ENCODE results near the gene BMS1. TPM values are rescaled to one million over a fixed set of nuclear protein-coding genes. Genes with fewer than 3 reads are reported as not detected.

The BMS1 gene
- total and polyA plus RNA-seq, 2 donors (not counting 3 experiments of a cell fraction or from before 2014, with no cell fraction given), result 2.8 to 23.4 TPM

DNA sequence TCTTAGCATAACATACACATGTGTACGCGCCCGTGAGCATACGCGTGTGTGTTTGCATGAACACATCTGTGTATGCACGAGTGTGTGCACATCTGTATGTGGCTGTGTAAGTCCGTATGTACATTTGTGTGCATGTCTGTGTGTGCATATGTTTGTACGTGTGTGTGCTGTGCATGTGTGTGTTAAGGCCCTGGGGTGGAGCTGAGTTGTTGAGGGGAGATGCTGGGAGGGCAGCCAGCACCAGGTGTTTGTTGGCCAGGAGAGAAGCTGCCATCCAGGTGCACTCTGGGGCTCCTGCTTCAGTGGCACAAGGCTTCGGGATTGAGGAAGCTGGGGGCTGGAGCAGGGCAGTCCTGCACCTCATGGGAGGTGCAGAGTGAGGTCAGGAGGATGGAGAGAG is 85.0 kb downstream of the BMS1 start:
- H3K4me1 ChIP-seq (ENCODE audit: control insufficient read depth, extremely low read depth, insufficient read depth, low read length), result peaks cover 2% of the 10 kb centered on the region
- CTCF ChIA-PET, result interaction anchor here (0.7 to 3.1 kb wide), 4 partner anchors 212 to 238 kb away, joined by 3 to 25 read pairs (median 6); no protein-coding TSS in a partner anchor
- dilution Hi-C loops (cut with MboI; ENCODE audit: extremely low pct_ligation_motif_present, low sequenced_read_pairs) (no loop called here), intact Hi-C loops (cut with micrococcal nuclease) (loop anchor here (2.0 to 5.0 kb wide), 2 partner anchors 335 to 595 kb away; no protein-coding TSS in a partner anchor)
- no peak overlapping the region for H3K9ac ChIP-seq (replicated peaks; ENCODE audit: extremely low read depth, insufficient read depth, low read length)
- no peaks in the 10 kb centered on the region for H3K36me3 ChIP-seq (ENCODE audit: control insufficient read depth in 2 of 2, extremely low read depth in 1 of 2, insufficient read depth in 2 of 2, low read length in 2 of 2)
- H3K4me2 ChIP-seq (ENCODE audit: insufficient read depth, low read length), result no peak overlapping the region
- no peaks in the 10 kb centered on the region for H4K20me1 ChIP-seq (replicated peaks; ENCODE audit: control insufficient read depth, extremely low read depth, insufficient read depth, low read length)
- FAIRE-seq (no peak), DNase-seq (ENCODE audit: low read depth, low spot score) (no peak)
- no peak overlapping the region for H3K27ac ChIP-seq (ENCODE audit: insufficient read depth, low read depth, low read length)
- no peak overlapping the region for H3K4me3 ChIP-seq (replicated peaks in 1 of 3; ENCODE audit: insufficient read depth in 1 of 3, low read depth in 1 of 3, low read length in 3 of 3)
- no peak overlapping the region for H2AFZ ChIP-seq (ENCODE audit: low read depth, low read length)
- POLR2A ChIA-PET, result no interaction called here
- TF ChIP-seq JUN (IDR thresholded peaks at IDR 0.05; ENCODE audit: borderline replicate concordance, insufficient read depth, insufficient read length, low read depth) (no peak), POLR2A (IDR thresholded peaks at IDR 0.05; ENCODE audit: low read depth, low read length) (no peak), FOS (IDR thresholded peaks at IDR 0.05; ENCODE audit: borderline replicate concordance, insufficient read depth, low read length) (no peak), MYC (IDR thresholded peaks at IDR 0.05; ENCODE audit: low read depth, low read length) (no peak), GATA2 (IDR thresholded peaks at IDR 0.05; ENCODE audit: insufficient read depth, insufficient read length, low read depth, low read length) (no peak), EZH2 (IDR thresholded peaks at IDR 0.05; ENCODE audit: borderline replicate concordance, low read depth, low read length, severe bottlenecking) (no peak), POLR2AphosphoS5 (IDR thresholded peaks at IDR 0.05; ENCODE audit: insufficient read depth, low read depth, low read length) (no peak)
- no TSS peak for BruUV-seq (replicated peaks)
- no peaks in the 10 kb centered on the region for H3K9me1 ChIP-seq (replicated peaks; ENCODE audit: control insufficient read depth, extremely low read depth, insufficient read depth, low read length)
- H3K27me3 ChIP-seq (ENCODE audit: control insufficient read depth in 2 of 2, insufficient read depth in 2 of 2, low read length in 2 of 2), result peaks cover 6 to 18% of the 10 kb centered on the region in 2 experiments
- no peaks in the 10 kb centered on the region for H3K9me3 ChIP-seq (replicated peaks; ENCODE audit: control insufficient read depth, insufficient read depth, low read length)
- H3K79me2 ChIP-seq (ENCODE audit: control insufficient read depth, insufficient read depth, low read length), result no peaks in the 10 kb centered on the region

GRCh38 chr10:42868530-42868929 is 85.9 kb downstream of the BMS1 start:
- Histone ChIP-seq H3K27ac (ENCODE audit: insufficient read depth, low read depth, low read length) (no peak overlapping the region), H3K4me2 (ENCODE audit: insufficient read depth, low read length) (no peak overlapping the region), H4K20me1 (replicated peaks; ENCODE audit: control insufficient read depth, extremely low read depth, insufficient read depth, low read length) (no peaks in the 10 kb centered on the region), H3K4me1 (ENCODE audit: control insufficient read depth, extremely low read depth, insufficient read depth, low read length) (peaks cover 2% of the 10 kb centered on the region), H3K9me1 (replicated peaks; ENCODE audit: control insufficient read depth, extremely low read depth, insufficient read depth, low read length) (no peaks in the 10 kb centered on the region), H3K79me2 (ENCODE audit: control insufficient read depth, insufficient read depth, low read length) (no peaks in the 10 kb centered on the region), H3K9me3 (replicated peaks; ENCODE audit: control insufficient read depth, insufficient read depth, low read length) (no peaks in the 10 kb centered on the region), H3K36me3 (ENCODE audit: control insufficient read depth in 2 of 2, extremely low read depth in 1 of 2, insufficient read depth in 2 of 2, low read length in 2 of 2) (no peaks in the 10 kb centered on the region), H2AFZ (ENCODE audit: low read depth, low read length) (no peak overlapping the region), H3K9ac (replicated peaks; ENCODE audit: extremely low read depth, insufficient read depth, low read length) (no peak overlapping the region), H3K27me3 (ENCODE audit: control insufficient read depth in 2 of 2, insufficient read depth in 2 of 2, low read length in 2 of 2) (peaks cover 6 to 13% of the 10 kb centered on the region in 2 experiments), H3K4me3 (replicated peaks in 1 of 3; ENCODE audit: insufficient read depth in 1 of 3, low read depth in 1 of 3, low read length in 3 of 3) (no peak overlapping the region)
- ChIA-PET POLR2A (no interaction called here), CTCF (interaction anchor here (0.6 to 1.4 kb wide), 3 partner anchors 16 to 586 kb away, joined by 3 to 4 read pairs (median 3); no protein-coding TSS in a partner anchor)
- FAIRE-seq (no peak), DNase-seq (ENCODE audit: low read depth, low spot score) (no peak)
- no peak for TF ChIP-seq JUN (IDR thresholded peaks at IDR 0.05; ENCODE audit: borderline replicate concordance, insufficient read depth, insufficient read length, low read depth)
- no peak for TF ChIP-seq EZH2 (IDR thresholded peaks at IDR 0.05; ENCODE audit: borderline replicate concordance, low read depth, low read length, severe bottlenecking)
- no peak for TF ChIP-seq GATA2 (IDR thresholded peaks at IDR 0.05; ENCODE audit: insufficient read depth, insufficient read length, low read depth, low read length)
- no peak for TF ChIP-seq POLR2A (IDR thresholded peaks at IDR 0.05; ENCODE audit: low read depth, low read length)
- no peak for TF ChIP-seq POLR2AphosphoS5 (IDR thresholded peaks at IDR 0.05; ENCODE audit: insufficient read depth, low read depth, low read length)
- TF ChIP-seq, protein P1, sequence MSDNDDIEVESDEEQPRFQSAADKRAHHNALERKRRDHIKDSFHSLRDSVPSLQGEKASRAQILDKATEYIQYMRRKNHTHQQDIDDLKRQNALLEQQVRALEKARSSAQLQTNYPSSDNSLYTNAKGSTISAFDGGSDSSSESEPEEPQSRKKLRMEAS (IDR thresholded peaks at IDR 0.05; ENCODE audit: insufficient read depth, insufficient read length), result no peak
- TF ChIP-seq, protein P2, sequence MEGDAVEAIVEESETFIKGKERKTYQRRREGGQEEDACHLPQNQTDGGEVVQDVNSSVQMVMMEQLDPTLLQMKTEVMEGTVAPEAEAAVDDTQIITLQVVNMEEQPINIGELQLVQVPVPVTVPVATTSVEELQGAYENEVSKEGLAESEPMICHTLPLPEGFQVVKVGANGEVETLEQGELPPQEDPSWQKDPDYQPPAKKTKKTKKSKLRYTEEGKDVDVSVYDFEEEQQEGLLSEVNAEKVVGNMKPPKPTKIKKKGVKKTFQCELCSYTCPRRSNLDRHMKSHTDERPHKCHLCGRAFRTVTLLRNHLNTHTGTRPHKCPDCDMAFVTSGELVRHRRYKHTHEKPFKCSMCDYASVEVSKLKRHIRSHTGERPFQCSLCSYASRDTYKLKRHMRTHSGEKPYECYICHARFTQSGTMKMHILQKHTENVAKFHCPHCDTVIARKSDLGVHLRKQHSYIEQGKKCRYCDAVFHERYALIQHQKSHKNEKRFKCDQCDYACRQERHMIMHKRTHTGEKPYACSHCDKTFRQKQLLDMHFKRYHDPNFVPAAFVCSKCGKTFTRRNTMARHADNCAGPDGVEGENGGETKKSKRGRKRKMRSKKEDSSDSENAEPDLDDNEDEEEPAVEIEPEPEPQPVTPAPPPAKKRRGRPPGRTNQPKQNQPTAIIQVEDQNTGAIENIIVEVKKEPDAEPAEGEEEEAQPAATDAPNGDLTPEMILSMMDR (IDR thresholded peaks at IDR 0.05; ENCODE audit: extremely low read depth in 1 of 2, insufficient read depth in 1 of 2, low read depth in 1 of 2, low read length in 2 of 2), result no peak
- TF ChIP-seq MYC (IDR thresholded peaks at IDR 0.05; ENCODE audit: low read depth, low read length), result no peak
- TF ChIP-seq FOS (IDR thresholded peaks at IDR 0.05; ENCODE audit: borderline replicate concordance, insufficient read depth, low read length), result no peak
- intact Hi-C loops (cut with micrococcal nuclease) (loop anchor here (5.0 kb wide), 1 partner anchor 334 kb away; no protein-coding TSS in a partner anchor), dilution Hi-C loops (cut with MboI; ENCODE audit: extremely low pct_ligation_motif_present, low sequenced_read_pairs) (no loop called here)
- no TSS peak for BruUV-seq (replicated peaks)
